Kidney (tissue), 14 donors: ENCODE measurements around the gene METAP2. TPM values are rescaled to one million over a fixed set of nuclear protein-coding genes. Genes with fewer than 3 reads are reported as not detected.

Source experiments
- DNase-seq, 5 donors: peaks; one replicate each; pipeline ENCODE4 v3.0.0-alpha.2; 2013 to 2020
- FAIRE-seq: peaks from 2 replicates; lab custom pipeline; 2012; peaks lifted over from hg19 to GRCh38; lab: Jason Lieb, UNC
- H3K27ac ChIP-seq, 2 donors: one replicate each; pipeline ENCODE4 v1.7.0; 2013; ENCODE audit warnings: low read depth in 2 of 2, low read length in 2 of 2, inconsistent platforms in 1 of 2
- H3K27me3 ChIP-seq: one replicate; pipeline ENCODE4 v1.7.1; 2013; ENCODE audit warnings: low read length, inconsistent platforms; ENCODE audit not compliant: control insufficient read depth, insufficient read depth
- H3K36me3 ChIP-seq, 3 donors: one replicate each; pipeline versions ENCODE4 v1.7.0 to v1.7.1; 2013; ENCODE audit warnings: low read length in 3 of 3, control low read depth in 1 of 3, inconsistent platforms in 1 of 3; ENCODE audit not compliant: insufficient read depth in 3 of 3, control insufficient read depth in 2 of 3
- H3K4me1 ChIP-seq, 3 donors: one replicate each; pipeline versions ENCODE4 v1.7.0 to v1.7.1; 2013; ENCODE audit warnings: low read length in 3 of 3, inconsistent platforms in 1 of 3, low read depth in 1 of 3; ENCODE audit not compliant: control insufficient read depth in 2 of 3, insufficient read depth in 2 of 3
- H3K4me3 ChIP-seq, 3 donors: one replicate each; pipeline versions ENCODE4 v1.7.0 to v1.8.1; 2013; ENCODE audit warnings: low read length in 3 of 3, control low read depth in 1 of 3, inconsistent platforms in 1 of 3
- H3K9ac ChIP-seq, 3 donors: one replicate each; pipeline versions ENCODE4 v1.7.0 to v1.7.1; 2013; ENCODE audit warnings: low read length in 3 of 3, control low read depth in 1 of 3, inconsistent platforms in 1 of 3
- H3K9me3 ChIP-seq, 3 donors: one replicate each; pipeline versions ENCODE4 v1.7.0 to v1.7.1; 2013; ENCODE audit warnings: low read length in 3 of 3, control low read depth in 1 of 3, inconsistent platforms in 1 of 3; ENCODE audit not compliant: control insufficient read depth in 2 of 3, insufficient read depth in 1 of 3
- CTCF ChIP-seq: IDR thresholded peaks from 3 replicates; pipeline ENCODE4 v1.5.1; 2012; ENCODE audit warnings: mild to moderate bottlenecking, moderate library complexity, borderline replicate concordance; ENCODE audit not compliant: insufficient read depth; ENCODE audit errors: extremely low read depth
- intact Hi-C: fragments of 100-400 bp; cut with DNase I; formaldehyde crosslinking; loops from one replicate; pipeline ENCODE4 v1.11.1; 2022
- polyA plus RNA-seq: library from polyadenylated mRNA; stranded (reverse); fragments of 350-450 nt; fragmentation: Illumina TruSeq; extraction: RNeasy Lipid Tissue Mini Kit (QIAGEN cat#74804); gene quantifications from one replicate; pipeline ENCODE4 v1.2.3, GENCODE V29; 2014; ENCODE audit warnings: low read depth, low replicate concordance; ENCODE audit not compliant: insufficient read depth
- total RNA-seq: library from RNA; stranded (reverse); fragmentation: NEBNext Ultra II Directional; extraction: Animal tissue kit (Norgen Biotek cat#: 25700); gene quantifications from one replicate; pipeline ENCODE4 v1.2.1, GENCODE V29; 2021
- donor health status: control.
- donor health status: control.
- donor health status: control.
- donor health status: control.
- donor health status: control.
- donor health status: DM: yes; HTN: yes; CAD: no.
- donor health status: Normal renal cell carcinoma (clear cell type).

METAP2 gene
- total and polyA plus RNA-seq, 2 donors from 2014 or later: 59.1 to 65.7 TPM

- no peaks in the 10 kb centered on the region for H3K4me1 ChIP-seq
- intact Hi-C loops: no loop called here
- no peak within 1 kb of the TSS for H3K4me3 ChIP-seq
- H3K9ac ChIP-seq: no peak within 1 kb of the TSS
- no peak for FAIRE-seq
- no peaks in the 10 kb centered on the region for H3K36me3 ChIP-seq
- DNase-seq: peak in 3 of 5 donors; percentile 27 to 53 (median 34)
- H3K9me3 ChIP-seq: no peaks in the 10 kb centered on the region
- no peak for TF ChIP-seq CTCF
- H3K27ac ChIP-seq: no peak within 1 kb of the TSS
- H3K27me3 ChIP-seq: peaks cover 19% of the 10 kb centered on the region
Observed at GRCh38 chr12:95551305-95551704, 77.4 kb downstream of the METAP2 start, which contains the start of gene USP44. TSS of gene USP44 (minus strand) at chr12:95551476. CDS start at chr12:95534256, 17,220 bp downstream.

GRCh38 chr12:95551913-95552516 lies 78.1 kb downstream of the METAP2 start:
- FAIRE-seq (no peak), DNase-seq (no peak)
- Histone ChIP-seq H3K27me3 (peaks cover 14% of the 10 kb centered on the region), H3K9ac (no peak overlapping the region), H3K27ac (no peak overlapping the region), H3K36me3 (no peaks in the 10 kb centered on the region), H3K4me1 (no peaks in the 10 kb centered on the region), H3K4me3 (no peak overlapping the region), H3K9me3 (no peaks in the 10 kb centered on the region)
- no peak for TF ChIP-seq CTCF
- intact Hi-C loops: no loop called here

GRCh38 chr12:95553197-95553943 lies 79.4 kb downstream of the METAP2 start:
- peaks cover 5% of the 10 kb centered on the region for H3K27me3 ChIP-seq
- no peak overlapping the region for H3K9ac ChIP-seq
- no peaks in the 10 kb centered on the region for H3K9me3 ChIP-seq
- TF ChIP-seq CTCF: no peak
- H3K4me3 ChIP-seq: no peak overlapping the region
- DNase-seq (no peak), FAIRE-seq (no peak)
- H3K36me3 ChIP-seq: no peaks in the 10 kb centered on the region
- intact Hi-C loops: no loop called here
- H3K27ac ChIP-seq: no peak overlapping the region
- no peaks in the 10 kb centered on the region for H3K4me1 ChIP-seq
